ENCODE results near the gene BET1. TPM values are rescaled to one million over a fixed set of nuclear protein-coding genes. Genes with fewer than 3 reads are reported as not detected.

The BET1 gene
- total RNA-seq, 1 donor from 2014 or later = 60.7 TPM

DNA sequence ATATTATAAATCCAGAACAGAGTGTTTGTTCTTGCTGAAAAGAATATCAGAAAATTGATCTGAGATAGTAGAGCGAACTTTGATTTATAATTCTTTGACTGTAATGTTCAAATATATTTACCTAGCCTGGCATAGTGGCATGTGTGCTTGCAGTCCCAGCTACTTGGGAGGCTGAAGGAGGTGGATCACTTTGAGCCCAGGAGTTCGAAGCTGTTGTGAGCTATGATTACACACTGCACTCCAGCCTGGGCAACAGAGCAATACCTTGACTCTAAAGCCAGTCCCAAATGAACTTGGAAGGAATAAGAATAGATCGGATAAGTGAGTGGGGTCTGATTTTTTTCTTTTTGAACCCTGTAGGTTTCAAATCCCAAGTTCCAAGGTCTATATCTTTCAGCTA lies 59.1 kb downstream of the BET1 start:
- no peaks in the 10 kb centered on the region for H3F3A ChIP-seq (ENCODE audit: low read depth)
- H4K20me1 ChIP-seq (ENCODE audit: low read depth) = no peaks in the 10 kb centered on the region
- no peak overlapping the region for H3K4me3 ChIP-seq
- no peaks in the 10 kb centered on the region for H3K4me1 Mint-ChIP-seq
- H3K27me3 ChIP-seq = no peaks in the 10 kb centered on the region
- no peak overlapping the region for H3K27ac ChIP-seq
- H3K4me3 Mint-ChIP-seq = no peak overlapping the region
- no peak overlapping the region for H3K27ac Mint-ChIP-seq
- H3K79me2 ChIP-seq (ENCODE audit: low read depth) = no peaks in the 10 kb centered on the region
- DNase-seq (ENCODE audit: low spot score) = no peak
- H3K9me3 ChIP-seq (ENCODE audit: low read depth) = no peaks in the 10 kb centered on the region
- no peaks in the 10 kb centered on the region for H3K4me1 ChIP-seq
- H3K36me3 Mint-ChIP-seq = no peaks in the 10 kb centered on the region
- no peak overlapping the region for H2AFZ ChIP-seq (replicated peaks)
- H3K9ac ChIP-seq = no peak overlapping the region
- no peak overlapping the region for H3K4me2 ChIP-seq
- TF ChIP-seq EZH2phosphoT487 (IDR thresholded peaks at IDR 0.05) = no peak
- TF ChIP-seq, protein P1, sequence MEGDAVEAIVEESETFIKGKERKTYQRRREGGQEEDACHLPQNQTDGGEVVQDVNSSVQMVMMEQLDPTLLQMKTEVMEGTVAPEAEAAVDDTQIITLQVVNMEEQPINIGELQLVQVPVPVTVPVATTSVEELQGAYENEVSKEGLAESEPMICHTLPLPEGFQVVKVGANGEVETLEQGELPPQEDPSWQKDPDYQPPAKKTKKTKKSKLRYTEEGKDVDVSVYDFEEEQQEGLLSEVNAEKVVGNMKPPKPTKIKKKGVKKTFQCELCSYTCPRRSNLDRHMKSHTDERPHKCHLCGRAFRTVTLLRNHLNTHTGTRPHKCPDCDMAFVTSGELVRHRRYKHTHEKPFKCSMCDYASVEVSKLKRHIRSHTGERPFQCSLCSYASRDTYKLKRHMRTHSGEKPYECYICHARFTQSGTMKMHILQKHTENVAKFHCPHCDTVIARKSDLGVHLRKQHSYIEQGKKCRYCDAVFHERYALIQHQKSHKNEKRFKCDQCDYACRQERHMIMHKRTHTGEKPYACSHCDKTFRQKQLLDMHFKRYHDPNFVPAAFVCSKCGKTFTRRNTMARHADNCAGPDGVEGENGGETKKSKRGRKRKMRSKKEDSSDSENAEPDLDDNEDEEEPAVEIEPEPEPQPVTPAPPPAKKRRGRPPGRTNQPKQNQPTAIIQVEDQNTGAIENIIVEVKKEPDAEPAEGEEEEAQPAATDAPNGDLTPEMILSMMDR (IDR thresholded peaks at IDR 0.05) = no peak
- no peak for TF ChIP-seq EZH2 (IDR thresholded peaks at IDR 0.05)
- no peaks in the 10 kb centered on the region for H3K36me3 ChIP-seq
- H3K9me3 Mint-ChIP-seq = no peaks in the 10 kb centered on the region
- H3K27me3 Mint-ChIP-seq (ENCODE audit: insufficient read depth, low read depth) = peaks cover 2% of the 10 kb centered on the region

DNA sequence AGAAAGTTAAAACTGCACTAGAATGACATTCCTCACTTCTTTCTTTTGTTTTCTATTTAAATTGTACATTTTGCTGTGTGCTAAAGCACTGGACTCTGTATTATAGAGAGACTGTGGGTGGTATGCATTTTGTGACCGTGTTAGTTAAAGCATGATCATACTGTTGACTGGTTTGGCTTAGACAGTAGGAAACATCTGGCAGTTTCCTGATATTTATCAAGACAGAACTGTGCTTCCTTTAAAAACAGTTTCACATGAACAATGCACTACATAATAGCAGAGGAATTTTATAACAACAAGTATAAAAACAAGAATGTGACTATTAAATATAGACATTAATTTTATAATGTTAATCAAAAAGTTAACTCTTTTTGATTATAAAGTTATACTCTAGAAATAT lies 59.5 kb downstream of the BET1 start:
- no peaks in the 10 kb centered on the region for H3K4me1 Mint-ChIP-seq
- no peaks in the 10 kb centered on the region for H3K9me3 ChIP-seq (ENCODE audit: low read depth)
- no peak overlapping the region for H3K9ac ChIP-seq
- H3K27ac ChIP-seq = no peak overlapping the region
- H3K27me3 Mint-ChIP-seq (ENCODE audit: insufficient read depth, low read depth) = peaks cover 2% of the 10 kb centered on the region
- no peaks in the 10 kb centered on the region for H3K79me2 ChIP-seq (ENCODE audit: low read depth)
- H3K27ac Mint-ChIP-seq = no peak overlapping the region
- no peaks in the 10 kb centered on the region for H3K4me1 ChIP-seq
- H3K4me3 Mint-ChIP-seq = no peak overlapping the region
- TF ChIP-seq, protein P1 (IDR thresholded peaks at IDR 0.05) = no peak
- TF ChIP-seq EZH2 (IDR thresholded peaks at IDR 0.05) (no peak), EZH2phosphoT487 (IDR thresholded peaks at IDR 0.05) (no peak)
- no peaks in the 10 kb centered on the region for H4K20me1 ChIP-seq (ENCODE audit: low read depth)
- H3K9me3 Mint-ChIP-seq = no peaks in the 10 kb centered on the region
- no peaks in the 10 kb centered on the region for H3K36me3 ChIP-seq
- H2AFZ ChIP-seq (replicated peaks) = no peak overlapping the region
- H3F3A ChIP-seq (ENCODE audit: low read depth) = no peaks in the 10 kb centered on the region
- H3K4me2 ChIP-seq = no peak overlapping the region
- no peaks in the 10 kb centered on the region for H3K27me3 ChIP-seq
- no peaks in the 10 kb centered on the region for H3K36me3 Mint-ChIP-seq
- no peak overlapping the region for H3K4me3 ChIP-seq
- no peak for DNase-seq (ENCODE audit: low spot score)

DNA sequence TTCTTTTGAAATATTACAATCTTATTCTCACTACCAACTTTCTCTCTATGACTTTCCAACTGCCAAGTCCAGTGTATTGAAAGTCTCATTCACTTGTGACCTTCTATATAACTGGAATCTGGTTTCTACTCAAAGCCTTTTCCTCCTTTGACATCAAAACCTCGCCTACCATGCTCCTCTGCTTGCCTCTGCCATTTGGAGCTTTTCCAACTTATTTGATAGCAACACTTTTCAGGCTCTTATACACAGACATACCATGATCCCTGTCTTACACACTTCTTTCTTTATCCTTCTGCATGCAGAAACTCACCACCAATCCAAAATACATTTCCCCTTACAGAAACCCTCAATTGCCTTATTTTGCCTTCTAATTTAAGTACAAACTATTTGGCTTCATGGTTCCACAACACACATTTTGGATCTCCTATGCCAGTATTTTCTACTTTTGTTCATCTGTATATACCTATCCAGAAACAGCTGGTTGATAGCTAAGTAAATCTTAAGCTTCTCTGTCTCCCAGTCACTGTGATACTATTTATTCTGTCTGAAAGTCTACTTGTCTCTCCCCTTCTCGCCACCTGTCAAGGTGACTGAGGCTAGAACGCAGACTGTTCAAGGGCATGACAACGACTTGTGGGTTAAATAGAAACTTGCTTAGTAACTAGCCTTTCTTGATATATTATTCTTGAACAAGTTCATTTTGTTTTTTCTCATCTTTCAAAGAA lies 60.2 kb downstream of the BET1 start:
- no peak overlapping the region for H2AFZ ChIP-seq (replicated peaks)
- Mint-ChIP-seq H3K27me3 (ENCODE audit: insufficient read depth, low read depth) (peaks cover 3% of the 10 kb centered on the region), H3K4me3 (no peak overlapping the region), H3K9me3 (no peaks in the 10 kb centered on the region), H3K4me1 (peaks cover 2% of the 10 kb centered on the region), H3K27ac (no peak overlapping the region), H3K36me3 (no peaks in the 10 kb centered on the region)
- H3K36me3 ChIP-seq = no peaks in the 10 kb centered on the region
- H3K27me3 ChIP-seq = no peaks in the 10 kb centered on the region
- H3K4me3 ChIP-seq = no peak overlapping the region
- no peaks in the 10 kb centered on the region for H3F3A ChIP-seq (ENCODE audit: low read depth)
- H3K79me2 ChIP-seq (ENCODE audit: low read depth) = no peaks in the 10 kb centered on the region
- no peak overlapping the region for H3K4me2 ChIP-seq
- no peak for DNase-seq (ENCODE audit: low spot score)
- H3K9ac ChIP-seq = no peak overlapping the region
- TF ChIP-seq, protein P1 (IDR thresholded peaks at IDR 0.05) = no peak
- no peak for TF ChIP-seq EZH2 (IDR thresholded peaks at IDR 0.05)
- no peak for TF ChIP-seq EZH2phosphoT487 (IDR thresholded peaks at IDR 0.05)
- no peak overlapping the region for H3K27ac ChIP-seq
- H3K4me1 ChIP-seq = no peaks in the 10 kb centered on the region
- H3K9me3 ChIP-seq (ENCODE audit: low read depth) = no peaks in the 10 kb centered on the region
- no peaks in the 10 kb centered on the region for H4K20me1 ChIP-seq (ENCODE audit: low read depth)

Other genes starting within 250 kb of the BET1 start
- 1.5 and 5.8 TPM in 2 replicates for gene TFPI2, start 113.6 kb downstream of the BET1 start, total RNA-seq (ENCODE audit: low replicate concordance)
- 0.06 TPM in 1 of 2 replicates, not detected in the other for gene GNGT1, start 97.8 kb downstream of the BET1 start, total RNA-seq (ENCODE audit: low replicate concordance)
- 0.56 and 0.86 TPM in 2 replicates for gene GNG11, start 82.6 kb downstream of the BET1 start, total RNA-seq (ENCODE audit: low replicate concordance)